Measurements from ENCODE around the gene AIFM1.

The AIFM1 gene

GRCh38 chrX:130196466-130196865 lies 30.8 kb upstream of the AIFM1 start:
- H3K4me3 ChIP-seq (ENCODE audit: low read depth, low read length): no peak overlapping the region
- ChIA-PET POLR2A (no interaction called here), CTCF (interaction anchor here (14.4 kb wide), 1 partner anchor 117 kb away, joined by 143 read pairs; no protein-coding TSS in a partner anchor)
- TF ChIP-seq CTCF (IDR thresholded peaks at IDR 0.05; ENCODE audit: insufficient read depth, low read length, missing control alignments): no peak
- no peak for DNase-seq (ENCODE audit: low read depth, low spot score)

- DNase-seq (ENCODE audit: low read depth, low spot score): no peak
- no peak overlapping the region for H3K4me3 ChIP-seq (ENCODE audit: low read depth, low read length)
- POLR2A ChIA-PET: no interaction called here
- CTCF ChIA-PET: interaction anchor here (1.0 to 14.4 kb wide), 5 partner anchors 9 to 130 kb away, joined by 3 to 143 read pairs (median 4); no protein-coding TSS in a partner anchor
- no peak for TF ChIP-seq CTCF (IDR thresholded peaks at IDR 0.05; ENCODE audit: insufficient read depth, low read length, missing control alignments)
Measured at GRCh38 chrX:130190801-130191200, 25.2 kb upstream of the AIFM1 start.

- ChIA-PET CTCF (interaction anchor here (1.0 to 14.4 kb wide), 4 partner anchors 8 to 107 kb away, joined by 4 to 143 read pairs (median 4); no protein-coding TSS in a partner anchor), POLR2A (no interaction called here)
- no peak for TF ChIP-seq CTCF (IDR thresholded peaks at IDR 0.05; ENCODE audit: insufficient read depth, low read length, missing control alignments)
Measured at GRCh38 chrX:130186651-130187050, 21.0 kb upstream of the AIFM1 start.

GRCh38 chrX:130184857-130185256 lies 19.2 kb upstream of the AIFM1 start:
- POLR2A ChIA-PET: no interaction called here
- DNase-seq (ENCODE audit: low read depth, low spot score): no peak
- TF ChIP-seq CTCF (IDR thresholded peaks at IDR 0.05; ENCODE audit: insufficient read depth, low read length, missing control alignments): no peak
- CTCF ChIA-PET: no interaction called here
- H3K4me3 ChIP-seq (ENCODE audit: low read depth, low read length): no peak overlapping the region

More at GRCh38 chrX:130186651-130187050, 21.0 kb upstream of the AIFM1 start:
- H3K4me3 ChIP-seq (ENCODE audit: low read depth, low read length): no peak overlapping the region
- no peak for DNase-seq (ENCODE audit: low read depth, low spot score)

- ChIA-PET POLR2A (no interaction called here), CTCF (no interaction called here)
- no peak overlapping the region for H3K4me3 ChIP-seq (ENCODE audit: low read depth, low read length)
- no peak for TF ChIP-seq CTCF (IDR thresholded peaks at IDR 0.05; ENCODE audit: insufficient read depth, low read length, missing control alignments)
- DNase-seq (ENCODE audit: low read depth, low spot score): no peak
Measured at GRCh38 chrX:130184168-130184567, 18.5 kb upstream of the AIFM1 start.

GRCh38 chrX:130179579-130180215 lies 14.1 kb upstream of the AIFM1 start:
- DNase-seq (ENCODE audit: low read depth, low spot score): no peak
- ChIA-PET CTCF (interaction anchor here (1.1 kb wide), 1 partner anchor 100 kb away, joined by 4 read pairs; no protein-coding TSS in a partner anchor), POLR2A (no interaction called here)
- no peak for TF ChIP-seq CTCF (IDR thresholded peaks at IDR 0.05; ENCODE audit: insufficient read depth, low read length, missing control alignments)
- no peak overlapping the region for H3K4me3 ChIP-seq (ENCODE audit: low read depth, low read length)

All from AG04449 (cell line).